HG02852 (cell line): ENCODE results near the gene ADAMTS14.
"Not testable (repeated sequence)": the region's sequence is repeated elsewhere in the genome, so short reads cannot be mapped to it uniquely, and the experiment has no call there.

Experiments used
- ATAC-seq: cut with Tn5 transposase; IDR thresholded peaks from one replicate; pipeline ENCODE4 v1.9.1; 2021; ENCODE audit warnings: mild to moderate bottlenecking, moderate library complexity; ENCODE audit not compliant: unreplicated experiment

Gene ADAMTS14, protein sequence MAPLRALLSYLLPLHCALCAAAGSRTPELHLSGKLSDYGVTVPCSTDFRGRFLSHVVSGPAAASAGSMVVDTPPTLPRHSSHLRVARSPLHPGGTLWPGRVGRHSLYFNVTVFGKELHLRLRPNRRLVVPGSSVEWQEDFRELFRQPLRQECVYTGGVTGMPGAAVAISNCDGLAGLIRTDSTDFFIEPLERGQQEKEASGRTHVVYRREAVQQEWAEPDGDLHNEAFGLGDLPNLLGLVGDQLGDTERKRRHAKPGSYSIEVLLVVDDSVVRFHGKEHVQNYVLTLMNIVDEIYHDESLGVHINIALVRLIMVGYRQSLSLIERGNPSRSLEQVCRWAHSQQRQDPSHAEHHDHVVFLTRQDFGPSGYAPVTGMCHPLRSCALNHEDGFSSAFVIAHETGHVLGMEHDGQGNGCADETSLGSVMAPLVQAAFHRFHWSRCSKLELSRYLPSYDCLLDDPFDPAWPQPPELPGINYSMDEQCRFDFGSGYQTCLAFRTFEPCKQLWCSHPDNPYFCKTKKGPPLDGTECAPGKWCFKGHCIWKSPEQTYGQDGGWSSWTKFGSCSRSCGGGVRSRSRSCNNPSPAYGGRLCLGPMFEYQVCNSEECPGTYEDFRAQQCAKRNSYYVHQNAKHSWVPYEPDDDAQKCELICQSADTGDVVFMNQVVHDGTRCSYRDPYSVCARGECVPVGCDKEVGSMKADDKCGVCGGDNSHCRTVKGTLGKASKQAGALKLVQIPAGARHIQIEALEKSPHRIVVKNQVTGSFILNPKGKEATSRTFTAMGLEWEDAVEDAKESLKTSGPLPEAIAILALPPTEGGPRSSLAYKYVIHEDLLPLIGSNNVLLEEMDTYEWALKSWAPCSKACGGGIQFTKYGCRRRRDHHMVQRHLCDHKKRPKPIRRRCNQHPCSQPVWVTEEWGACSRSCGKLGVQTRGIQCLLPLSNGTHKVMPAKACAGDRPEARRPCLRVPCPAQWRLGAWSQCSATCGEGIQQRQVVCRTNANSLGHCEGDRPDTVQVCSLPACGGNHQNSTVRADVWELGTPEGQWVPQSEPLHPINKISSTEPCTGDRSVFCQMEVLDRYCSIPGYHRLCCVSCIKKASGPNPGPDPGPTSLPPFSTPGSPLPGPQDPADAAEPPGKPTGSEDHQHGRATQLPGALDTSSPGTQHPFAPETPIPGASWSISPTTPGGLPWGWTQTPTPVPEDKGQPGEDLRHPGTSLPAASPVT

DNA sequence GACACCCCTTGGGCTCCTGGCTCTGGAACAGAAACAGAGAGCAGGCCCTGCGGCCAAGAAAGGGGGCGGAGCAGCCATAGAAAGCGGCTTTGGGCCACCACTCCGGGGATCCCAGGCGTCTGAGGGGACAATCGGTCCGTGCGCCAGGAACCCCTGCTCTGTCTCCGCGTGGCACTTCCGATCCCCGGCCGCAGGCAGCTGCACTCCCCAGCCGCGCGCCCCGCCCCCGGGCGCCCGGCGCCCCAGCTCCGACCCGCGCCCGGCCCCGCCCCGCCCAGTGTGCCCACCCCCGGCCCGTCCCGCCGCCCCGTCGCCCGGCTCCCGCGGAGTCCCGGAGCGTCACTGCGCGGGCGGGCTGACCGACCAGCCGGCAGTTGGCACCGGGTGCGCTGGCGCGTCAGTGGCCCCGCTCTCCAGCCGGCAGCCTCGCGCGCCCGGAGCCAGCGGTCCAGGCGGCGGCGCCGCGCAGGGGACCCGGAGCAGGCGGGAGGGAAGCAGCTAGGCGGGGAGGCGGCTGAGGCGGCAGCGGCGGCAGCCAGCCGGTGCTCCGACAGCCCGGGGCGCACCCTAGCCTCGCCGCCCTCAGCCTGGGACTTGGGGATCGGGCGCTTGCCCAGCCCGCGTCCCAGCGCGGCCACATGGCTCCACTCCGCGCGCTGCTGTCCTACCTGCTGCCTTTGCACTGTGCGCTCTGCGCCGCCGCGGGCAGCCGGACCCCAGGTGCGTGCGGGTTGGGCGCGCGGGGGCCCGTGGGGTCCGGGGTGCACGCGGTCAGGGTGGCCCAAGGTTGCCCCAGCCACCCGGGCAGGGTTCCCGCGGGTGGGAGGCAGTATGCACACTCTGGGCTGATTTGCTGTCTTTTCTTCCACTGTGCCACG, at the start of gene ADAMTS14:
ADAMTS14 (plus strand) TSS at position 342 of the 878 bp plus-strand sequence; CDS start at position 639, 297 bp downstream.
- no peak for ATAC-seq

DNA sequence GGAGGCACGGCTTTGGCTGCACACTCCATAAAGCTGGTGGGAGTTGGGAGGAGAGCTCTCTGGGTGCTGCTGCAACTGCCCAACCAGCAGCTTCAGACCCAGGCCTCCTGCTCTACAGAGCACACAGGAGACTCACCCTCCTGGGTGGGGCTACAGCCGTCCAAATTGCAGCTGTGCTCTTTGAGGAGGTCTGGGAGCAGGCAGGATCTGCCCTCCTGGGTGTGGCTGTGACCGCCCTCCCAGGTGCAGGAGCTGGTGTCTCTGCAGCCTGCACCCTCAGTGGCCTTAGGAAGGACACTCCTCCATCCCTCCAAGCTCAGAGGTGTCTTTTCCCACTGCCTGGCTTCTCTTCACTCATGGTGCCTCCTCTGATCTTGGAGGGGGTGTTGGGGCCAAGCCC, 49.8 kb upstream of the ADAMTS14 start:
- ATAC-seq, result no peak

DNA sequence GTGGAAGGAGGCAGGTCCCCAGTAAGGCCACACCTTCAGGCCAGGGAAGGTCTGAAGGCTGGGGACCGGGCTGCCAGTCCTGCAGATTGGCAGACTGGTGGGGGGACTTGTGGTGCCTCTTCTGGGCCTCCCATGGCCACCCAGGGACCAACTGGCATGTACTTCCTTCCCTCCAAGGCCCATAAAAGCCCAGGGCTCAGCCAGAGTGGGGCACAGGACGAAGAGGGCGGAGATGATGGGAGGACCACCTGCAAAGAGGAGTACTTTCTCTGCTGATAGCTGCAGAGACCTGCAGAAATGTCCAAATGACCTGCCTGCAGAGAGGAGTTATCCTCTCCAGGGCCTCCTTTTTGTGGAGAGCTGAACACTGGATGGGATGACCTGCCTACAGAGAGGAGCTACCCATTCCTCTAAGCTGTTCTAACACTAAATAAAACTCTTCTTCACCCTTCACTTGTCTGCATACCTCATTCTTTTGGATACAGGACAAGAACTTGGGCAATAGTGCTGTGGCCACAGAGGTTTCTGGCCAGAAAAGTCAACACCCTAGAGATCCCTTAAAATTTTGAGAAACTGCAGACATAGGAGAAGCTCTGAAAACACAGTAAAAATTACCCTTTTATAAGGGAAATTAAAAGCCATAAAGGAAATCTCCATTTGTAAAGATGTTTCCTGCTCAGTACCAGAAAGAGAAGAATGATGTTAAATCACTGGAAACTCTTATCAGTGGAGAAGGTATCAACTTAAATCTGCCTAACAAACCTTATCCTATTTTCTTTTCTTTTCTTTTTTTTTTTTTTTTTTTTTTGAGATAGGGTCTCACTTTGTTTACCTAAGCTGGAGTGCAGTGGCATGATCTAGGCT, 49.1 kb upstream of the ADAMTS14 start:
- no peak for ATAC-seq

DNA sequence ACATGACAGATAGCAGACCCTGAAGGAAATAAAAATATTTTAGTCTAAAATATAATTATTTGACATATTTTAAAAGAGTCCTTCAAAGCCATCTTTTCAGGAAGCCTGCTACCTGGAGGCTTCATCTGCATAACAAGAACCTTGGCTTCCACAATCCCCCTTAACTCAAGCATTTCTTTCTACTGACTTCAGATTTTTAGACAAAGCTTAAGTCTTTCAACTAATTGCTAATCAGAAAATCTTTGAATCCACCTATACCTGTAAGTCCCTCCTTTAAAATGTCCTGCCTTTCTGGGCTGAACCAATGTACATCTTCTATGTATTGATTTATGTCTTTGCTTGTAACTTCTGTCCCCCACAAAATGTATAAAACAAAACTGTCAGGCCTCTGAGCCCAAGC, 46.2 kb upstream of the ADAMTS14 start:
- ATAC-seq, result no peak

DNA sequence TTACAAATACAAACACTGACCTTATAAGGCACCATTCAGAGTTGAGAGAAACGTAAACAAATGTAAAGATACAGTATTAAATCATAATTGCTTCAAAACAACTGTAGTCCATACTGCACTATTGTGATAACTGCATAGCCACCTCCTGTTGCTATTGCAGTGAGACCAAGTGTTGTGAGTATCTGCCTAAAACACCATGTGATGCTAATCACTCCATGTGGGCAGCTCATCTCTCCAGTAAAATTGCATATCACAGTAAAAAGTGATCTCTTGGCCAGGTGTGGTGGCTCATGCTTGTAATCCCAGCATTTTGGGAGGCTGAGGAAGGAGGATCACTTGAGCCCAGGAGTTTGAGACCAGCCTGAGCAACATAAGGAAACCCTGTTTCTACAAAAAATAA, 43.0 kb upstream of the ADAMTS14 start:
- ATAC-seq, result no peak

DNA sequence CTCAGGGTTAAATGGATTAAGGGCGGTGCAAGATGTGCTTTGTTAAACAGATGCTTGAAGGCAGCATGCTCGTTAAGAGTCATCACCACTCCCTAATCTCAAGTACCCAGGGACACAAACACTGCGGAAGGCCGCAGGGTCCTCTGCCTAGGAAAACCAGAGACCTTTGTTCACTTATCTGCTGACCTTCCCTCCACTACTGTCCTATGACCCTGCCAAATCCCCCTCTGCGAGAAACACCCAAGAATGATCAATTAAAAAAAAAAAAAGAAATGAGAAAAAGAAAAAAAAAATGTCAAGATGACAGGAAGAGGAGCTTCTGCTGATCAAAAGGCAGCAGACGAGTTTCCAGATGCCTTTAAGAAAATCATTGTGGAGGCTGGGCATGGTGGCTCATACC, 40.6 kb upstream of the ADAMTS14 start:
- ATAC-seq, result not testable (repeated sequence)

DNA sequence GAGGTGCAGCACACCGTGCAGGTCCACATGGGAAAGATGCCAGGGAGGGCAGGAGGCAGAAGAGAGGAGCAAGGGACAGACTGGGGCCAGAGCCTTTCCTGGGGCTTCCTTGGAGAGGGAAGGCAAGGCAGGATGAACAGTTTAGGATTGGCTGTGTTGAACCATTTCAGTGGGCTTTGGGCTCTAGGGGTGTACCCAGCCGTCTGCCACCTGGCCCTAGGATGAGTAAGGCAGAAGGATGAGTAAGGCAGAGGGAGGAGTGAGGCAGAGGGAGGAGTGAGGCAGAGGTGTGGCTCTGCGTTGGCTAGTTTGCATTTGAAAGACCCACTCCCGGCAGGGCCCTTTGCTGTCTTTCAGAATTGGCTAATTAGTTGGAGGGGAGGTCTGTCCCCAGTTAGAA, 38.3 kb upstream of the ADAMTS14 start:
- ATAC-seq, result no peak

DNA sequence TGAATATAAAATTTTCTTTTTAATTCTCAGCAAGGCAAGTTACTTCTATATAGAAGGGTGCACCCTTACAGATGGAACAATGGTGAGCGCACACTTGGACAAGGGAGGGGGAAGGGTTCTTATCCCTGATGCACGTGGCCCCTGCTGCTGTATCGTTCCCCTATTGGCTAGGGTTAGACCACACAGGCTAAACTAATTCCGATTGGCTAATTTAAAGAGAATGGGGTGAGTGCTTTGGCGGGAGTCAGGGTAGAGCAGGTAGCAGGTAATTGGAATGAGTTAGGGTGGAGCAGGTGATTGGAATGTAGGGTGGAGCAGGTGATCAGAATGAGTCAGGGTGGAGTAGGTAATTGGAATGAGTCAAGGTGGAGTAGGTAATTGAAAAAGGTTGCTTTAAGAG, 37.8 kb upstream of the ADAMTS14 start:
- ATAC-seq, result not testable (repeated sequence)

DNA sequence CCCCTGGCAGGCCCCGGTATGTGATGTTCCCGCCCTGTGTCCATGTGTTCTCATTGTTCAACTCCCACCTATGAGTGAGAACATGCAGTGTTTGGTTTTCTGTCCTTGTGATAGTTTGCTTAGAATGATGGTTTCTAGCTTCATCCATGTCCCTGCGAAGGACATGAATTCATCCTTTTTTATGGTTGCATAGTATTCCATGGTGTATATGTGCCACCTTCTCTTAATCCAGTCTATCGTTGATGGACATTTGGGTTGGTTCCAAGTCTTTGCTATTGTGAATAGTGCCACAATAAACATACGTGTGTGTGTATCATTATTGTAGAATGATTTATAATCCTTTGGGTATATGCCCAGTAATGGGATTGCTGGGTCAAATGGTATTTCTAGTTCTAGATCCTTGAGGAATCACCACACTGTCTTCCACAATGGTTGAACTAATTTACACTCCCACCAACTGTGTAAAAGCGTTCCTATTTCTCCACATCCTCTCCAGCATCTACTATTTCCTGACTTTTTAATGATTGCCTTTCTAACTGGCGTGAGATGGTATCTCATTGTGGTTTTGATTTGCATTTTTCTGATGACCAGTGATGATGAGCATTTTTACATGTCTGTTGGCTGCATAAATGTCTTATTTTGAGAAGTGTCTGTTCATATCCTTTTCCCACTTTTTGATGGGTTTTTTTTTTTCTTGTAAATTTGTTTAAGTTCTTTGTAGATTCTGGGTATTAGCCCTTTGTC, 32.5 kb upstream of the ADAMTS14 start:
- not testable (repeated sequence) for ATAC-seq

DNA sequence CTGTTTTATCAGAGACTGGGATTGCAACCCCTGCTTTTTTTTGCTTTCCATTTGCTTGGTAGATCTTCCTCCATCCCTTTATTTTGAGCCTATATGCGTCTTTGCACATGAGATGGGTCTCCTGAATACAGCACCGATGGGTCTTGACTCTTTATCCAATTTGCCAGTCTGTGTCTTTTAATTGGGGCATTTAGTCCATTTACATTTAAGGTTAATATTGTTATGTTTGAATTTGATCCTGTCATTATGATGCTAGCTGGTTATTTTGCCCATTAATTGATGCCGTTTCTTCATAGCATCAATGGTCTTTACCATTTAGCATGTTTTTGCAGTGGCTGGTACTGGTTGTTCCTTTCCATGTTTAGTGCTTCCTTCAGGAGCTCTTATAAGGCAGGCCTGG, 29.0 kb upstream of the ADAMTS14 start:
- ATAC-seq, result not testable (repeated sequence)

DNA sequence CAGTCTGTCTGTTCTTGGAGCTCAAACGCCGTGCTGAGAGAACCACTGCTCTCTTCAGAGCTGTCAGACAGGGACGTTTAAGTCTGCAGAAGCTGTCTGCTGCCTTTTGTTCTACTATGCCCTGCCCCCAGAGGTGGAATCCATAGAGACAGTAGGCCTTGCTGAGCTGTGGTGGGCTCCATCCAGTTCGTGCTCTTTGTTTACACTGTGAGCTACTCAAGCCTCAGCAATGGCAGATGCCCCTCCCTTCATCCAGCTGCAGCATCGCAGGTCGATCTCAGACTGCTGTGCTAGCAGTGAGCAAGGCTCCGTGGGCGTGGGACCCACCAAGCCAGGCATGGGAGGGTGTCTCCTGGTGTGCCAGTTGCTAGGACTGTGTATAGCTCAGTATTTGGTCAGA, 27.3 kb upstream of the ADAMTS14 start:
- ATAC-seq, result not testable (repeated sequence)

DNA sequence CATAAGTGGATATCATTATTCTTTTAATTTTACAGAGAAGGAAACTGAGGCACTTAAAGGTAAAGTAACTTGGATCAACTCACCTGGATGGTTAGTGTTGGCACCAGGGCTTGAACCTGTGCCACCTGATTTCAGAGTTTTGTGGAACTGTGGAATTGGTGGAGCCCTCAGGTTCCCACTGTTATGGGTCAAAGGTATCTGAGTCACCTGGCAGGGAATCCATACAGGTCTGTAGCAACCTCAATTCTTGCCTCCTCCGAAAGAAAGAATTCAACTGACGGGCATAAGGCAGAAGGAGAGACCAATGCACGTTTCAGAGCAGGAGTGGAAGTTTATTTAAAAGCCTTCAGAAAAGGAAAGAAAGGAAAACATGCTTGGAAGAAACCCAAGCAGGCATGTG, 25.2 kb upstream of the ADAMTS14 start:
- ATAC-seq, result no peak

DNA sequence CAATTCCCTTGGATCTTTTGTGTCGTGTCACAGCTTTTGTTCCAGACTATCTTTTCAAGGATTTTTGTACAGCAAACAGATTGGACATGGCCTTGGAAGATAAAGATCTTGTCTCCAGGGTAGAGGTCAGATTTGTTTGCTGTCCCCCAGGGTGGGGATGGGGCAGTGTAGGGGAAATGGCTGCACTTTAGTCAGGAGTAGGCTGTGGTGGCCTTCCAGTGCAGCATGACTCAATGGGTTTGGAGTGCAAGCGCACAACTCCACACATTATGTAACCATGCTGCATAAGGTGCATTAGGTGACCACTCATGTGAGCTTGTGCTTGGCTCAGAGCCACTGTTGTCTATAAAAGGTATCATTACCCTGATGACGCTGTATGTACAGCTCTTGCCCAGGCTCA, 23.9 kb upstream of the ADAMTS14 start:
- no peak for ATAC-seq

DNA sequence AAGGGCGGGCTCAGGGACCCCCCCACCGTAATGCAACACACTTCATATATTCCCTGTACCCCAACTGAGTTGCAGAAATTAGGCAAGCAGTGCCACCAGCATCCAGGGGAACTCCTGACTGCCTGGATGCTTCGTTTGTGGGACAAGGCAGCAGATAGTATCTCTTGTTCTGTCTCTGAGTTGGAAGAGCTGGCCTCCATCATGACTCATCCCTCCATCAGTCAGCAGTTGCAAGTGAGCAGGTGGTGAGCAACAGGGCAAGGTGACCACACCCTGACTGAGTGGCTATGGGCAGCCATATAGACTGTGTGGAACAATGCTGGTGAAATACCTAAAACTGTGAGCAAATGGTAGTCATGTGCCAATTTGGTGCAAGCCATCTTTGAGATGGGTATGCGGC, 22.8 kb upstream of the ADAMTS14 start:
- ATAC-seq, result no peak

DNA sequence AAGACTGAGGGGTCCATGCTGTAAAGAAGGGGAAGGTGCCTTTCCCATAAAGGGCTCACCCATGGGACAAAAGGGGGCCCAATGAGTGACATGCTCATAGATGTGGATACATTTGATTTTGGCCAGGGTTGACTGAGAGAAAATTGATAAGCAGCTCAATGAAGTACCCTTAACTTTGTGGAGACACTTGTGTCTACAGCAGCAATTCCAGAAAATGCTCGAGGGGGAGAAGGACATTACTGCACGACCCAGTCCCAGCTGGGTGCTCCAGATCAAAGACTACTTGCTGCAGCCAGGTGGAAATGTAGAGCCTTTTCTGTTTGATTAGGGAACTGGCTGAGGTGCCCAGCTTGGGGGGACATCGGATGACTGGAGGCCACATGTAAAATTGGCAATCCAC, 22.2 kb upstream of the ADAMTS14 start:
- no peak for ATAC-seq

DNA sequence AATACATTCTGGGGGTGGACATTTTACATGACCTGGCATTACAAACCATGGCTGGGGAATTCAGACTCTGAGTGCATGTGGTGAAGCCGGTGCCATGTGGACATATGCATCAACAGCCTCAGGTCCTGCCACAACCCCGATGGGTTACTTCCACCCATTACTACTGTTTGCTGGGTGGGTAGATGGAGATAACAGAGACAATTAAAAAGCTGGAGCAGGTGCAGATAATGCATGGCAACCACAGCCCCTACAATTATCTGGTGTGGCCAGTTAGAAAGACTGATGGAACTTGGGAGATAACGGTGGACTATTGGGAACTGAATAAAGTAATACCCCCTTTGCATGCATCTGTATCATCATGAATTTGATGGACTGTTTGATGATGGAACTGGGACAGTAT, 21.6 kb upstream of the ADAMTS14 start:
- no peak for ATAC-seq

DNA sequence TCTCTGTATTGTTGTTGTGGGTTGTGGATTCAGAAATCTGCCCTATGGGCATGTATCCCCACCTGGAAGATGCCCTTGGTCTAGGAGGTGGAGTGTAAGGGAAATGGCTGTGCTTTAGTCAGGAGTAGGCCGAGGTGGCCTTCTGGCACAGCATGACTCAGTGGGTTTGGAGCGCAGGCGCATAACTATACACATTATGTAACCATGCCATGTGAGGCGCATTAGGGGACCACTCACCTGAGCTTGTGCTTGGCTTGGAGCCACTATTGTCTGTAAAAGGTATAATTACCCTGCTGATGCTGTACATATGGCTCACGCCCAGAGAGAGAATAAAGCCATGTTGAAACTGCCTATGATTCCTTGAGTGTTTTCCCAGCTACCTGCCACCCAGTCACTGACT, 20.6 kb upstream of the ADAMTS14 start:
- no peak for ATAC-seq

DNA sequence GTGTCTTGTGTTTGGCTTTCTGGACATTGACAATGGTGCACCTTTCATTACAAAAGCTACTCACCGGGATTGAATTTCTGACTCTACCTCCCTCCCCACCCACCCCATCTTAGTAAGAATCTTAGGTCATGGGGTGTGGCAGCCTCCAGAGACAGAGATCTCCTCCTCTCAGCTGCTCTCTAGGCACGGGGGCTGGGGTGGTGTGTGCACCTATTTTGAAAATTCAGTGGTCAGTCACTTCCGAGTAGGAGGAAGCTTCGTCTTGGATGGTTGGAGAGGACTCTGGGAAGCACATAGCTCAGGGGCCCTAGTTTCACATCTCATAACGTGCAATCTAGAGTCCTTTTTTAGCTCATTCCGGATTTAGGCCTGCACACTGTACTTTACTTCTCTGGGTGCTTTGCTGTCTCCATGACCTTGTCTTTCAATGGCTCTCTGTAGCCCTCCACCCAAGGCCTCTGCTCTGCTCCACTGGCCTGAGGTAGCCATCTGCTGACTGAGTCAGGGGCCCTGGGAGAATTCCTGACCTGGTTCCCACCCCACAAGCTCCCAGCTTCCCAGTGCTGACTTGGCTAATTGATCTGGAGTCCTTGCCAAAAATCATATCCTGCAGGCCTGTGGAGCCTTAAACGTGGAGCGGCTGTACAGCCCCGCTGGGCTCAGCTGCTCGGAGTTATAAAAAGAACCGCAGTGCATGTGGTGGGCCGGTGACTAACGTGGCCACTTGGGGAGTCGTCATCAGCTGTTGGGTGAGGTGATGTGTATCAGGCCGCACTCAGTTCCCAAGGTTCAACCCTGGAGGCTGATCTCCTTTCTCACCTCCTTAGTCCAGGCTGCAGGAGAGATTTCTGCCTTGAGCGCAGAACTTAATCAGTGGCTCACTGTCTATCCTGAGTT, 19.3 kb upstream of the ADAMTS14 start:
- no peak for ATAC-seq
